Retinal pigment epithelial cell (primary cell): Measurements from ENCODE around the gene VWA8.
A peak's percentile ranks its signal among the peaks of the same experiment; 100 is the strongest.

ENCODE experiments used
- DNase-seq: peaks from one replicate; pipeline ENCODE4 v3.0.0-alpha.2; 2010; ENCODE audit warnings: low read depth
- H3K4me3 ChIP-seq: 2 replicates; pipeline ENCODE4 v1.5.1; 2011; ENCODE audit warnings: mild to moderate bottlenecking, low read length, control low read depth, moderate library complexity
- CTCF ChIP-seq: conservative IDR thresholded peaks from 2 replicates; pipeline ENCODE4 v1.5.1; 2011; ENCODE audit warnings: low read depth, low read length, control low read depth, inconsistent platforms

The VWA8 gene

GRCh38 chr13:41822560-41822959, 138.3 kb downstream of the VWA8 start:
- TF ChIP-seq CTCF: no peak

GRCh38 chr13:41821238-41821594, 139.7 kb downstream of the VWA8 start:
- DNase-seq: no peak
- no peak overlapping the region for H3K4me3 ChIP-seq
- no peak for TF ChIP-seq CTCF

More at GRCh38 chr13:41822560-41822959, 138.3 kb downstream of the VWA8 start:
- no peak overlapping the region for H3K4me3 ChIP-seq
- DNase-seq: no peak

- TF ChIP-seq CTCF: no peak
- no peak for DNase-seq
- no peak overlapping the region for H3K4me3 ChIP-seq
These were observed 140.2 kb downstream of the VWA8 start for GRCh38 chr13:41820581-41821237.

GRCh38 chr13:41816057-41816456, 144.9 kb downstream of the VWA8 start:
- DNase-seq: no peak
- no peak for TF ChIP-seq CTCF
- H3K4me3 ChIP-seq: no peak overlapping the region

GRCh38 chr13:41813426-41813825, 147.5 kb downstream of the VWA8 start:
- no peak for TF ChIP-seq CTCF
- H3K4me3 ChIP-seq: no peak overlapping the region
- DNase-seq: peak; percentile 5

GRCh38 chr13:41812851-41813250, 148.1 kb downstream of the VWA8 start:
- no peak for TF ChIP-seq CTCF
- no peak overlapping the region for H3K4me3 ChIP-seq
- DNase-seq: no peak

GRCh38 chr13:41812237-41812636, 148.7 kb downstream of the VWA8 start:
- TF ChIP-seq CTCF: no peak
- no peak overlapping the region for H3K4me3 ChIP-seq
- DNase-seq: no peak
